ENCODE data around the gene COL4A1.

DNA sequence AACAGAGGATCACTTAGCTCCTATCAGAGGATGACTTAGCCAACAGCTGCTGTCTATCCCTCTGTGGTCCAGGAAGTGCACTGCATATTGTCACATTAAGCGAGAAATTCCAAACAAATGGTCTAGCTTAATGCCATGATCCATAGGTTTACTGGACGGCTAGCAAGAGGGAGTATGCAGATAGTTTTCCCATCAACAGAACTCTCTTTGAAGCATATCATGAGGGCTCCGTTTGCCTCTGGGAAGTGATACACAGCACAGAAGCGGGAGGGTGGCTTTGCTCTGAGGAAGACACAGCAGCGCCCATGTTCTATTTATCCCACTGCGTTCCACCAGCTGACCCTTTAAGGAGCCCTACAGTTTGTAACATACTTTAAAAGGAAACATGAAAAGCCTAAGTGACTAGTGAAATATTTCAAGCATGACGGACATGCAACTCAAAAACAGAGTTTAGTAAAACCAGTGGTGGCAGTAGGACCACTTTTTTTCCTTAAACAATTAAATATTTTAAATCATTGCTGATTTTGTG is 52.7 kb downstream of the COL4A1 start:
- no peak for TF ChIP-seq BHLHE40 (IDR thresholded peaks at IDR 0.05; ENCODE audit: borderline replicate concordance)
- no peak for TF ChIP-seq SP1 (IDR thresholded peaks at IDR 0.05)
- no peak for TF ChIP-seq CTBP1 (IDR thresholded peaks at IDR 0.05; ENCODE audit: borderline replicate concordance)
- TF ChIP-seq PKNOX1 (IDR thresholded peaks at IDR 0.05) = no peak
- no peak for TF ChIP-seq FOXK2 (IDR thresholded peaks at IDR 0.05)
- no peak for TF ChIP-seq FOXA1 (IDR thresholded peaks at IDR 0.05)
- TF ChIP-seq HDGF (IDR thresholded peaks at IDR 0.05; ENCODE audit: borderline replicate concordance) = no peak

Measured in HEK293T (cell line).